Measurements from ENCODE around the gene DRAP1. TPM values are rescaled to one million over a fixed set of nuclear protein-coding genes. Genes with fewer than 3 reads are reported as not detected.

The DRAP1 gene
- total and polyA plus RNA-seq, 9 of the 15 experiments (the other 6 are each of a cell fraction or from before 2014, with no cell fraction given) = 9.6 to 200 (median 92.9) TPM

GRCh38 chr11:65952052-65952521 lies 32.9 kb downstream of the DRAP1 start:
- H2AFZ ChIP-seq (ENCODE audit: low read depth, low read length) = no peak overlapping the region
- peaks cover 0 to 14% of the 10 kb centered on the region in 2 experiments; a peak in 2 of 5 replicates for H3K4me1 ChIP-seq (replicated peaks in 1 of 2; ENCODE audit: control insufficient read depth in 2 of 2, insufficient read depth in 2 of 2, low read length in 2 of 2)
- no peaks in the 10 kb centered on the region for H3K9me3 ChIP-seq (replicated peaks; ENCODE audit: control insufficient read depth, insufficient read depth, low read depth, low read length)
- H3K4me3 ChIP-seq = no peak overlapping the region
- CTCF ChIA-PET (ENCODE audit: low intra/inter-chr PET ratio) = no interaction called here
- DNase-seq (ENCODE audit: extremely low read depth in 1 of 4, low spot score in 3 of 4) (no peak), FAIRE-seq (no peak), ATAC-seq (no peak)
- no TSS peak for BruUV-seq (replicated peaks)
- H3K9ac ChIP-seq (ENCODE audit: insufficient read depth in 1 of 2, low read depth in 2 of 2, low read length in 2 of 2) = no peak overlapping the region
- no peak overlapping the region for H3K27ac ChIP-seq (ENCODE audit: extremely low read depth, low read depth, low read length)
- in situ Hi-C loops (cut with MboI) = no loop called here
- POLR2A ChIA-PET = interaction anchor here (1.0 to 1.2 kb wide), 2 partner anchors 10 to 52 kb away, joined by 3 to 4 read pairs; partner anchors contain the start of genes FOSL1 and SART1
- TF ChIP-seq PTRF (tag; IDR thresholded peaks at IDR 0.05) = no peak
- peak; percentile 43 for TF ChIP-seq NFIC (IDR thresholded peaks at IDR 0.05)
- no peaks in the 10 kb centered on the region for H3K36me3 ChIP-seq (ENCODE audit: control insufficient read depth, insufficient read depth, low read length)
- H3K9me1 ChIP-seq (ENCODE audit: control insufficient read depth, insufficient read depth, low read length) = no peaks in the 10 kb centered on the region
- no peak overlapping the region for H3K4me2 ChIP-seq (ENCODE audit: insufficient read depth, low read length)
- peaks cover 0 to 5% of the 10 kb centered on the region in 2 experiments; a peak in 1 of 5 replicates for H3K27me3 ChIP-seq (ENCODE audit: control insufficient read depth in 2 of 2, insufficient read depth in 2 of 2, low read length in 2 of 2)
- no peaks in the 10 kb centered on the region for H4K20me1 ChIP-seq (replicated peaks; ENCODE audit: control insufficient read depth, insufficient read depth, low read length)
- no peaks in the 10 kb centered on the region for H3K79me2 ChIP-seq (ENCODE audit: control insufficient read depth, insufficient read depth, low read length)
- 37% methylated on average over 6 of the region's 6 CpGs for WGBS (ENCODE audit: insufficient coverage, low coverage, missing lambda C conversion rate)
- intact Hi-C loops (cut with micrococcal nuclease) = no loop called here

GRCh38 chr11:65953471-65953870 lies 34.2 kb downstream of the DRAP1 start:
- no peak for FAIRE-seq
- Histone ChIP-seq H2AFZ (ENCODE audit: low read depth, low read length) (0 out of 2 replicates have a peak overlapping the region, but pooled peaks have one; percentile 15), H3K4me2 (ENCODE audit: insufficient read depth, low read length) (no peak overlapping the region), H3K9me1 (ENCODE audit: control insufficient read depth, insufficient read depth, low read length) (no peaks in the 10 kb centered on the region), H3K4me1 (replicated peaks in 1 of 2; ENCODE audit: control insufficient read depth in 2 of 2, insufficient read depth in 2 of 2, low read length in 2 of 2) (peaks cover 0 to 8% of the 10 kb centered on the region in 2 experiments; a peak in 3 of 5 replicates), H3K9me3 (replicated peaks; ENCODE audit: control insufficient read depth, insufficient read depth, low read depth, low read length) (no peaks in the 10 kb centered on the region), H3K36me3 (ENCODE audit: control insufficient read depth, insufficient read depth, low read length) (no peaks in the 10 kb centered on the region), H3K79me2 (ENCODE audit: control insufficient read depth, insufficient read depth, low read length) (no peaks in the 10 kb centered on the region), H3K27me3 (ENCODE audit: control insufficient read depth in 2 of 2, insufficient read depth in 2 of 2, low read length in 2 of 2) (no peaks in the 10 kb centered on the region), H3K27ac (ENCODE audit: extremely low read depth, low read depth, low read length) (no peak overlapping the region), H3K9ac (ENCODE audit: insufficient read depth in 1 of 2, low read depth in 2 of 2, low read length in 2 of 2) (peak overlapping the region in 1 of 2 experiments; percentile 65; a peak in 1 of 4 replicates), H4K20me1 (replicated peaks; ENCODE audit: control insufficient read depth, insufficient read depth, low read length) (no peaks in the 10 kb centered on the region), H3K4me3 (no peak overlapping the region)
- in situ Hi-C loops (cut with MboI) = no loop called here
- no peak for DNase-seq (ENCODE audit: extremely low read depth in 1 of 4, low spot score in 3 of 4)
- intact Hi-C loops (cut with micrococcal nuclease) = no loop called here
- POLR2A ChIA-PET = interaction anchor here (0.5 to 1.2 kb wide), 4 partner anchors 8 to 526 kb away, joined by 3 to 4 read pairs (median 3); partner anchors contain the start of gene CCDC85B
- 70% methylated on average over 20 of the region's 20 CpGs for WGBS (ENCODE audit: insufficient coverage, low coverage, missing lambda C conversion rate)
- no TSS peak for BruUV-seq (replicated peaks)
- CTCF ChIA-PET (ENCODE audit: low intra/inter-chr PET ratio) = no interaction called here
- no peak; the same call in 2 of the 3 replicates for ATAC-seq
- TF ChIP-seq AFF1 (IDR thresholded peaks at IDR 0.05; ENCODE audit: low read depth in 1 of 2, partially characterized antibody in 2 of 2) (no peak), CHD2 (IDR thresholded peaks at IDR 0.05; ENCODE audit: low read depth, low read length) (no peak), CEBPG (CRISPR knock-in tag; IDR thresholded peaks at IDR 0.05) (no peak), CEBPG (tag; conservative IDR thresholded peaks at IDR 0.05 in 1 of 2, IDR thresholded peaks at IDR 0.05 in 1 of 2) (no peak), ZNF766 (CRISPR knock-in tag; conservative IDR thresholded peaks at IDR 0.05) (no peak), SMARCE1 (IDR thresholded peaks at IDR 0.05) (no peak), YBX1 (IDR thresholded peaks at IDR 0.05) (no peak), TAF9B (IDR thresholded peaks at IDR 0.05; ENCODE audit: partially characterized antibody) (no peak), TSC22D4 (tag; IDR thresholded peaks at IDR 0.05) (no peak), SMAD2 (IDR thresholded peaks at IDR 0.05; ENCODE audit: low read depth, low read length) (no peak), CHD4 (IDR thresholded peaks at IDR 0.05; ENCODE audit: insufficient read depth, insufficient replicate concordance, low read depth, low read length, poor library complexity, severe bottlenecking) (no peak)
